HuH-7.5 (cell line): ENCODE results near the gene HCN4.

Experiments used
- DNase-seq: peaks from one replicate; pipeline ENCODE4 v3.0.0; 2011; ENCODE audit warnings: low spot score

The HCN4 gene

DNA sequence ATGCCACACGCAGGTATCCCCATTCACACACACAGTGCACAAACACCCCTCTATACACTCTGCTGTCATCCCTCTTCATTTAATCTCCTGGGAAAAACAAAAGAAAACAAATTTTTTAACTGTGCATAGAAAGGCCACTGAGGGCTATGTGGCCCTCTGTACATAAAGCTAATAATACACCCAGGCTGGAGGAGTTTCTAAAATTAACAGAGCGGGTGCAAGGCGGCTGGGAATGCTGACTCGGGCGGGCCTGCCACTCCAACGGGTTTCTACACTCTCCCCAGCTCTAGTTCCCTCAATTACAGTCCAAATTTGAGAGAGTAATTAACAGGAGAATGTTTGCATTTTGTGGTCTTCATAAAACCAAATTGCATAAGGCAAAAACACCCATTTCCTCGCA, 23.1 kb downstream of the HCN4 start:
- DNase-seq, result no peak

- DNase-seq, result no peak
These were observed 24.7 kb downstream of the HCN4 start for GRCh38 chr15:73344056-73344455.

DNA sequence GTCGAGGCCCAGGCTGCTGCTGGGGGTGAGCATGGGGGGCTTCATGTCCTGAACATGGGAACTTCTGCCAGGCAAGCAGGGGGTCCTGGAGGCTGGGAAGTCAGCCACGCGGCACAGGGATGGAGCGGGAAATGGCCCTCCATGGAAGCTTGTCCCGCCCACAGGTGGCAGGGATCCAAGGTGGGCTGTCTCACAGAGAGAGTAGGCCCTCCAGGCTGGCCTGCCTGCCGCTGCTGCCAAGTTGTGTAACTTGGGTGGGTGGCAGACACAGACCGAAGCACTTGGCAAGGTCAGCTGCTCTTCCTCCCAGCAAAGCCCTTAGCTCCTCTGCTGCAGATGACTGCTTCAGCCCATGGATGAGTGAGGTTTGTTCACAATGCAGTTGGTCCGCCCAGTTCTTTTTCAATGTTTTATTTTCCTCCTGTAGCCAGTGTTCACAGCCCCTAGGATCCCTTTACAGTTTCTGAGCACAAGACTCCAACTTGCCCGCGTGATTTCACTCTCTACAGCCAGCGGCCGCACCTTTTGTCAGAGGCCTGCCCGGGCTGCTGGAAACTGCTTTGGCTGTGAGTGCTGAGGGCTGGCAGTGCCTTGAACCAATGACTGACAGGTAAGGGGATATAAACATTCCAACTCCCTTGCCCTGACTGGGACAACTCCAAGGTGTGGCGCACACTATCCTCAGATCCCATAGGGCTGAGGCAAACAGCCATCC, 26.7 kb downstream of the HCN4 start:
- DNase-seq, result no peak

DNA sequence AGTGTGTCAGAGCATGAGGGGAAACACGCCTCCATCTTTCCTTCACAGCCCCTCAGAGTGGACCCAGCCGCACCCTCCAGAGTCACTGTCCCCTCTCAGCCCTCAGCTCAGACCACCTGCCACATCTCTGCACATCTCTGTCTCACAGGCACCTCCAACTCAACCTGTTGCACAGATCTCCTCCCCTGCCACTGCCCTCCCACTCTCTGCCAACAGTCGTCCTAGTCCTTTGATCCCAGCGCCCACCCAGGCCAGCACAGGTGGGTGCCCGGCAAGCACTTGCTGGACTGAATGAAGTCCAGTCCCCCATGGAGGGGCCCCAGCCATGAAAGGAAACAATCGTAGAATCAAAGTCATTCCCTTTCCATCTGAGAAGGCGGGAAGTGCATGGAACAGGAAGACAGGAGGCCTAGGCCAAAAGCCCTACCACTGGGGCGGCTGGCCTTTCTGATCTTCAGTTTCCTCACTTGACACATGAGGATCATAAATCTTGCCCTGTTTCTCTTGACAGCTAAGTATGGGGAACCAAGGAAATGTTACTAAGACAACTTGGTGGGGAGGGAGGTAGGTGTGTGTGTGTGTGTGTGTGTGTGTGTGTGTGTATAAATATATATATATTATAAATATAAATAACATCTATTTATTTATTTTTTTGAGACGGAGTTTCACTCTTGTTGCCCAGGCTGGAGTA, 28.1 kb downstream of the HCN4 start:
- no peak for DNase-seq

GRCh38 chr15:73338606-73339374, 30.0 kb downstream of the HCN4 start:
- DNase-seq, result no peak

- no peak for DNase-seq
These were observed 30.7 kb downstream of the HCN4 start for GRCh38 chr15:73338058-73338457.

- DNase-seq, result no peak
These were observed 31.6 kb downstream of the HCN4 start for GRCh38 chr15:73337187-73337586.

GRCh38 chr15:73336756-73337155, 32.0 kb downstream of the HCN4 start:
- DNase-seq, result no peak

DNA sequence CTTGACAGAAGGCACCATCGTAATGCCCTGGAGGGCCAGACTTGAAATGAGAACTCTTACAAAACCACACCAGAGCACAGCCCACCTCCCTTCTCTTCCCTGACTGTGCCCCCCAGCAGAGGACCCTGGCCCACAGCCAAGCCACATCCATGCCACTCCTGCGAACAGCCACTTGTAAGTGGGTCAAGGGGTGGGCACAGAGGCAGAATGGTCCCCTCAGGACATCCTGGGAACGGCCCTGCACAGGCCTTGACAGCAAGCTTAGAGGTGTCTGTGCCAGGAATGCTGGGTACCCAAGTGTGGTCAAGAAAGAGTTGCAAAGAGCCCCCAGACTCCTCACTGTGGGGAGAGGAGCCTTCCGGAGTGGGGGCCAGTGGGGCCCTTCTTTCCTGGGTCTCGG, 33.3 kb downstream of the HCN4 start:
- no peak for DNase-seq

GRCh38 chr15:73335026-73335425, 33.7 kb downstream of the HCN4 start:
- DNase-seq, result no peak

GRCh38 chr15:73334086-73334485, 34.7 kb downstream of the HCN4 start:
- DNase-seq, result no peak

- DNase-seq, result no peak
These were observed 35.8 kb downstream of the HCN4 start for GRCh38 chr15:73333001-73333400.

DNA sequence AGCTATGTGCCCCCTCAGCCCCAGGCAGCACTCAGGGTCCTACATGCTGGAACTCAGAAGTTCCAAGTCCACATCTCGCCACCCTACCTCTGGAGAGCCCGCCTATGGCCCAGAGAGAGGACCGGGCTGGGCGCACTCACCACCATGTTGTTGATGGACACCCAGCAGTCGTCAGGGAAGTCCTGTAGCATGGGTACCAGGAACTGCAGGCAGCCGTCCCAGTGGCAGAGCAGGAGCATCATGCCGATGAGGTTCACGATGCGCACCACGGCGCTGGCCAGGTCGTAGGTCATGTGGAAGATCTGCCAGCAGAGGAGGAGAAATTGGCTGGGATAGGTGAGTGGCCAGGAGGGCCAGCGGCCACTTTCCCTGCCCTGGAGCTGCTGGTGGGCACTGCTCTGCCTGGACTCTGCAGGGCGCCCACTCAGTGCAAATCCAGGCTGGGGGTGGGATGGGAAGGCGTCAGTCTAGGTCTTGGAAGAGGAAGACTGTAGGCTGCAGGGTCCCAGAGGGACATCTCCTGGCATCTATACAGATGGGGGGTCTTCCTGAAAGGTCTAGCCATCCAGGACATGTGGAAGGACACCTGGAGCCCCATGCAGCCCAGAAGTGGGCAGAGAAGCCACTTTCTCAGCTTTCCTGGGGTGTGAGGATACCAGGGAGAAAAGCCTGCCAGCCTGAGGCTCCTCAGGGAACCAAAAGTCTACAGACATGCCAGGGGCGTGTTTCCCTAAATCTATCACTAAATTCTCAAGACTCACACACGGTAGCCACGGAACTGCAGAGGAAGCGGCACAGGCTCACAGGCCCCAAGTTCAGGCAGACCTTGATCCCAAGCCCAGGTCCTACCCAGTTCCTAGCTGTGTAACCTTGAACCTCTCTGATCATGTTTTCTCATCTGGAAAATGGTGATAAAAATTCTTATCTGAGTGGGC, 36.5 kb downstream of the HCN4 start:
- DNase-seq, result no peak

DNA sequence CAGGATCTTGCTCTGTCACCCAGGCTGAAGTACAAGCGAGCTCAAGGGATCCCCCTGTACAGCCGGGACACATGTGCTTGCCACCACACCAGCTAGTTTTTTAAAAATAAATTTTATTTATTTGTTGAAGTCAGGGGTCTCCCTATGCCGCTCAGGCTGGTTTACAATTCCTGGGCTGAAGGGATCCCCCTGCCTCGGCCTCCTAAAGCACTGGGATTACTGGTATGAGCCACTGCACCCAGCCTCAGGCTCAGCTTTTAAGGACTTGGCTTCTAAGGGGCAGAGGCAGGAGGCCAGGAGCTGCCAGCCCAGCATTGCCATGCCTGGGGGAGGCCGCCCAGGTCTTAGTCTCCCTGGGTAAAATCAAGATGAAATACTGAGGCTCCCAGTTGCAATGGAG, 37.3 kb downstream of the HCN4 start:
- DNase-seq, result no peak

DNA sequence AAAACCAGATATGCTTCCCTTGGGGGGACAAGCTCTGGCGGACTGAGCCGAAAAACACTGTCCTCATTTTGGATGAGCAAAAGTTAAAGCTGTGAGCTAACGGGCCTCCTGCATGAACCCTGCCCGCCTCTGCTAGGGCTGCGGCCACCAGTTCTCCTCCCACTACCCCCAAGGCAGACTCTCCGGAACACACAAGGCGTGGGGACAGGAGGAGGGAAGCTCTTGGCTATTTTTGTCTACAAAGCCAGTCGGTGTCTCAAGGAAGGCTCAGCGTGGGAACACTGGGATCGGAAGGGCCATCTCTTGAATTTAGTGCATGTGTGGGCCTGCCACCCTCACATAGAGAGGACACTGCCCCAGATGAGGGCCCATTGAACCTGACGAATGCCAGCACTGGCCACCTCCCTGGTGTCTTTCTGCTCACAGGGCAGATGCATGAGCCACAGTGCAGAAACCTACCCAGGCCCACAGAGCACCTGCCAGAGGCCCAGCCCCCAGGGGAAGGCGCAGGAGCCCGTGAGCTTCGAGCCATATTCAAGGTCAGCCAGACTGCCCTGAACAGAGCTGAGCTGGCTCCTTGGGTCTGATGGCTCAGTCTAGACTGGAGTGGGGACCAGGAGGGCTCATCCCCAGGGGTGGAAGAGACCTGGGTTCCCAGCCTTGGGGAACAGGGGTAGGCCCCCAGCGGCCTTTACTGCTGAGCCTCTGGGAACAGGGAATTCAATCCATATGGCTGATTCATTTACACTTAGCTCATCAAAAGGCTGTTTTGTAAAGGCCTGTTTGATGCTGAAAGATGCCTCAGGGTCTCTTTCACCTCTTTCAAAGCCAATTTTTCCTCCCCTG, 38.3 kb downstream of the HCN4 start:
- no peak for DNase-seq

DNA sequence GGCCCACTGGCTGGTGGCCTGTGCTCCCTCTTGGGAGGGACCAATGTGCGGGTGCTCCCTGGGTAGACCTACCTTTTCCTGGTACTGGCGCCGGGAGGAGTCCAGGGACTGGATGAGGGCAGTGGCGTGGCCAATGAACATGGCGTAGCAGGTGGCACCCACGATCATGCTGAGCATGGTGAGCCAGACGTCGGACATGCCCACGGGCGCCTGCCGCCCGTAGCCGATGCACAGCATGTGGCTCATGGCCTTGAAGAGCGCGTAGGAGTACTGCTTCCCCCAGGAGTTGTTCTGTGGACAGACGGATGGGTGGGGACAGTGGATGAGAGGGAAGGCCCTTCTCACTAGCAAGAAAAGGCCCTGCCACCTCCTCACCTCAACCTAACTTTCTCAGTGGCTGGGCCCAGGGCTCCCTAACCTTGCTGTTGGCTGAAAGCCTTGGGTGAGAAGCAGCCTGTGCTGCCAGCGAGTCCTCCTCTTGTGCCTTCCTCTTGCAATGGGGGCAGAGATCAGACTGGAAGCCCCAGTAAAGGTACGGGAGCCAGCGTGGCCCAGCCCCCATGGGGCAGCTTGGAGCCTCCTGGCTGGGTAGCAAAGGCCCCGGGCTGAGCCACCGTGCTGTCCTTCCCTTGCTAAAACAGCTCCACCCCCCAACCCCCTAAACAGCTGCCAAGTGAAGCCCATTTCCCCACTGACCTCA, 39.1 kb downstream of the HCN4 start:
- DNase-seq, result no peak

GRCh38 chr15:73328981-73329380, 39.8 kb downstream of the HCN4 start:
- no peak for DNase-seq

- no peak for DNase-seq
These were observed 40.5 kb downstream of the HCN4 start for GRCh38 chr15:73328149-73328820.

- DNase-seq, result no peak
These were observed 42.6 kb downstream of the HCN4 start for GRCh38 chr15:73326157-73326556.
